SK-N-SH (cell line): ENCODE measurements around the gene TRA2B. TPM values are rescaled to one million over a fixed set of nuclear protein-coding genes. Genes with fewer than 3 reads are reported as not detected.

Source experiments
- CTCF ChIA-PET: fragments of 300-600, 350-600 bp; formaldehyde crosslinking; extraction: SDS; loops from one replicate; lab custom pipeline; 2021; lab: Yijun Ruan, JAX
- POLR2A ChIA-PET: fragments of 350-600 bp; sonication (Branson Sonifier 250); formaldehyde crosslinking; extraction: SDS; loops from one replicate; lab custom pipeline; 2020; ENCODE audit warnings: antibody characterized with exemption, inconsistent platforms; lab: Yijun Ruan, JAX
- DNase-seq: peaks from one replicate; pipeline ENCODE4 v3.0.0; 2012
- H2AFZ ChIP-seq: fragments of 200-600 bp; sonication (generic); 2 replicates; pipeline ENCODE4 v1.8.1; 2016; ENCODE audit warnings: antibody characterized with exemption, mild to moderate bottlenecking, low read depth
- H3F3A ChIP-seq: fragments of 200-600 bp; sonication (generic); replicated peaks from 2 replicates; pipeline ENCODE3; 2016; ENCODE audit warnings: antibody characterized with exemption, mild to moderate bottlenecking; ENCODE audit not compliant: insufficient read depth
- H3K27ac ChIP-seq, 2 experiments: fragments of 200-500 bp in 1 of 2; fragments of 200-600 bp in 1 of 2; sonication (Bioruptor generic) in 1 of 2; sonication (generic), shearing (Covaris generic) in 1 of 2; 2 replicates each; pipeline versions ENCODE4 v1.5.1 to v1.6.1; 2014 to 2016; ENCODE audit warnings: low read depth in 2 of 2, inconsistent platforms in 1 of 2, low read length in 1 of 2, mild to moderate bottlenecking in 1 of 2, mixed read lengths in 1 of 2
- H3K27me3 ChIP-seq: fragments of 200-600 bp; sonication (generic), shearing (Covaris generic); 2 replicates; pipeline ENCODE4 v1.6.1; 2016; ENCODE audit warnings: mixed run types; ENCODE audit not compliant: insufficient read depth
- H3K36me3 ChIP-seq, 2 experiments: fragments of 200-500 bp in 1 of 2; fragments of 200-600 bp in 1 of 2; sonication (Bioruptor generic) in 1 of 2; sonication (generic) in 1 of 2; replicated peaks in 1 of 2; 2 replicates each; pipeline versions ENCODE3 to v1.5.1; 2014 to 2016; ENCODE audit warnings: low read length in 1 of 2, mild to moderate bottlenecking in 1 of 2; ENCODE audit not compliant: insufficient read depth in 2 of 2, control insufficient read depth in 1 of 2
- H3K4me1 ChIP-seq, 2 experiments: fragments of 200-500 bp in 1 of 2; fragments of 200-600 bp in 1 of 2; sonication (Bioruptor generic) in 1 of 2; sonication (generic), shearing (Covaris generic) in 1 of 2; 2 replicates each; pipeline versions ENCODE4 v1.5.1 to v1.6.1; 2014 to 2016; ENCODE audit warnings: low read depth in 1 of 2, low read length in 1 of 2, mixed run types in 1 of 2; ENCODE audit not compliant: insufficient read depth in 2 of 2, control insufficient read depth in 1 of 2
- H3K4me2 ChIP-seq: fragments of 200-600 bp; sonication (generic), shearing (Covaris generic); 2 replicates; pipeline ENCODE4 v1.6.1; 2017; ENCODE audit warnings: mixed run types
- H3K4me3 ChIP-seq, 2 experiments: fragments of 200-500 bp in 1 of 2; fragments of 200-600 bp in 1 of 2; sonication (Bioruptor generic) in 1 of 2; sonication (generic), shearing (Covaris generic) in 1 of 2; 2 replicates each; pipeline versions ENCODE4 v1.5.1 to v1.8.1; 2014 to 2016; ENCODE audit warnings: low read depth in 2 of 2, inconsistent platforms in 1 of 2, low read length in 1 of 2, mild to moderate bottlenecking in 1 of 2, mixed read lengths in 1 of 2, moderate library complexity in 1 of 2
- H3K79me2 ChIP-seq: fragments of 200-600 bp; sonication (generic); 2 replicates; pipeline ENCODE4 v1.8.1; 2017; ENCODE audit warnings: mild to moderate bottlenecking; ENCODE audit not compliant: insufficient read depth
- H3K9ac ChIP-seq: fragments of 200-600 bp; sonication (generic); 2 replicates; pipeline ENCODE4 v1.6.1; 2017; ENCODE audit warnings: mixed run types
- H3K9me2 ChIP-seq: fragments of 200-600 bp; sonication (generic); 2 replicates; pipeline ENCODE4 v1.6.1; 2017; ENCODE audit warnings: mixed run types
- H3K9me3 ChIP-seq: fragments of 200-600 bp; sonication (generic); 2 replicates; pipeline ENCODE4 v1.6.1; 2017; ENCODE audit warnings: mixed run types, mild to moderate bottlenecking, moderate library complexity
- H4K20me1 ChIP-seq: fragments of 200-600 bp; sonication (generic); 2 replicates; pipeline ENCODE4 v1.6.1; 2017; ENCODE audit warnings: mild to moderate bottlenecking, mixed run types; ENCODE audit not compliant: insufficient read depth
- CHD2 ChIP-seq: fragments of 150-350 bp; IDR thresholded peaks from 2 replicates; pipeline ENCODE4 v1.6.1; 2018; ENCODE audit warnings: low read length; ENCODE audit not compliant: partially characterized antibody
- EP300 ChIP-seq, 2 experiments: IDR thresholded peaks; 2 replicates each; pipeline versions ENCODE4 v1.4.0 to v1.6.1; 2012; ENCODE audit warnings: borderline replicate concordance in 1 of 2, low read depth in 1 of 2, low read length in 1 of 2
- FOSL2 ChIP-seq: IDR thresholded peaks from 2 replicates; pipeline ENCODE4 v1.4.0; 2012; ENCODE audit warnings: low read depth, mild to moderate bottlenecking, moderate library complexity, borderline replicate concordance
- FOXJ3 ChIP-seq: sonication (generic); formaldehyde crosslinking; IDR thresholded peaks from 2 replicates; pipeline ENCODE4 v1.5.1; 2020; ENCODE audit warnings: mild to moderate bottlenecking, missing genetic modification reagents
- FOXM1 ChIP-seq: IDR thresholded peaks from 2 replicates; pipeline ENCODE4 v1.4.0; 2012; ENCODE audit warnings: low read depth, mild to moderate bottlenecking
- GABPA ChIP-seq: IDR thresholded peaks from 2 replicates; pipeline ENCODE4 v1.4.0; 2012; ENCODE audit warnings: low read depth, mild to moderate bottlenecking
- IRF3 ChIP-seq: fragments of 150-350 bp; IDR thresholded peaks from 2 replicates; pipeline ENCODE4 v1.6.1; 2016; ENCODE audit warnings: mild to moderate bottlenecking, low read depth, low read length
- JUND ChIP-seq: IDR thresholded peaks from 2 replicates; pipeline ENCODE4 v1.4.0; 2012
- MAX ChIP-seq: IDR thresholded peaks from 2 replicates; pipeline ENCODE4 v1.4.0; 2012; ENCODE audit warnings: low read depth
- MXI1 ChIP-seq: IDR thresholded peaks from 2 replicates; pipeline ENCODE4 v1.6.1; 2012; ENCODE audit warnings: mild to moderate bottlenecking, low read depth, low read length, improper control_type of control experiment
- NRF1 ChIP-seq: IDR thresholded peaks from 2 replicates; pipeline ENCODE4 v1.6.1; 2012; ENCODE audit warnings: low read depth, mild to moderate bottlenecking, low read length
- POLR2AphosphoS5 ChIP-seq: IDR thresholded peaks from 2 replicates; pipeline ENCODE4 v1.6.1; 2012; ENCODE audit warnings: low read depth, low read length
- RAD21 ChIP-seq: IDR thresholded peaks from 2 replicates; pipeline ENCODE4 v1.6.1; 2012; ENCODE audit warnings: mild to moderate bottlenecking, low read length
- RCOR1 ChIP-seq: fragments of 150-350 bp; IDR thresholded peaks from 2 replicates; pipeline ENCODE4 v1.6.1; 2017; ENCODE audit warnings: antibody characterized with exemption, low read length
- RFX5 ChIP-seq: IDR thresholded peaks from 2 replicates; pipeline ENCODE4 v1.6.1; 2012; ENCODE audit warnings: mild to moderate bottlenecking, improper control_type of control experiment, low read length
- RXRA ChIP-seq: IDR thresholded peaks from 2 replicates; pipeline ENCODE4 v1.4.0; 2012; ENCODE audit warnings: low read depth, mild to moderate bottlenecking, borderline replicate concordance
- TEAD4 ChIP-seq: IDR thresholded peaks from 2 replicates; pipeline ENCODE4 v1.4.0; 2012; ENCODE audit warnings: mild to moderate bottlenecking, borderline replicate concordance; ENCODE audit not compliant: insufficient read depth
- USF1 ChIP-seq: IDR thresholded peaks from 2 replicates; pipeline ENCODE4 v1.4.0; 2012; ENCODE audit warnings: low read depth, borderline replicate concordance
- USF2 ChIP-seq: fragments of 150-350 bp; IDR thresholded peaks from 2 replicates; pipeline ENCODE4 v1.6.1; 2017; ENCODE audit warnings: antibody characterized with exemption, low read length, low read depth, borderline replicate concordance
- YY1 ChIP-seq: IDR thresholded peaks from 2 replicates; pipeline ENCODE4 v1.4.0; 2012; ENCODE audit warnings: low read depth, mild to moderate bottlenecking
- ZBTB33 ChIP-seq: IDR thresholded peaks from 2 replicates; pipeline ENCODE4 v1.4.0; 2012; ENCODE audit warnings: low read depth, borderline replicate concordance
- WGBS: methylation state at CpG from one replicate; pipeline ENCODE4 v1.1.6; 2017; ENCODE audit warnings: low lambda C conversion rate; 5-methylcytosine and 5-hydroxymethylcytosine counted together
- polyA plus RNA-seq, 3 experiments: library from polyadenylated mRNA; depleted of rRNA; stranded (reverse); fragments of >200 nt; gene quantifications; 2 replicates each; pipeline ENCODE4 v1.2.3, GENCODE V29; 2012

TRA2B gene
- polyA plus RNA-seq, 1 of the 3 experiments (the other 2 are of a cell fraction) = 212 TPM

GRCh38 chr3:185966655-185967054 lies 28.8 kb upstream of the TRA2B start (continued):
- TF ChIP-seq RFX5 = no peak
- TF ChIP-seq FOXJ3 = no peak
- no peak for TF ChIP-seq NRF1
- TF ChIP-seq TEAD4 = no peak
- no peak for TF ChIP-seq MXI1
- TF ChIP-seq RCOR1 = no peak
- no peak for TF ChIP-seq FOXM1
- no peak for TF ChIP-seq YY1
- no peak for TF ChIP-seq FOSL2
- no peak for TF ChIP-seq ZBTB33
- TF ChIP-seq USF1 = no peak
- TF ChIP-seq GABPA = no peak

- TF ChIP-seq FOXJ3 (no peak), IRF3 (no peak), USF1 (no peak), NRF1 (no peak), RXRA (no peak), JUND (no peak), POLR2AphosphoS5 (no peak), CHD2 (no peak), EP300 (IDR thresholded peaks at IDR 0.05; ENCODE audit: borderline replicate concordance in 1 of 2, low read depth in 1 of 2, low read length in 1 of 2) (no peak), RAD21 (no peak), MAX (no peak), USF2 (no peak)
- Histone ChIP-seq H3K27ac (no peak overlapping the region), H3F3A (no peaks in the 10 kb centered on the region), H3K4me2 (no peak overlapping the region), H3K27me3 (no peaks in the 10 kb centered on the region; the same call in 1 of the 2 replicates), H2AFZ (no peak overlapping the region), H3K9me3 (no peaks in the 10 kb centered on the region), H3K4me3 (no peak overlapping the region), H3K79me2 (no peaks in the 10 kb centered on the region), H3K9ac (no peak overlapping the region), H3K9me2 (no peaks in the 10 kb centered on the region), H4K20me1 (no peaks in the 10 kb centered on the region), H3K36me3 (no peaks in the 10 kb centered on the region), H3K4me1 (no peaks in the 10 kb centered on the region)
- POLR2A ChIA-PET = no interaction called here
- CTCF ChIA-PET = no interaction called here
- DNase-seq = no peak
- whole genome bisulfite sequencing = 16% methylated on average over 2 of the region's 2 CpGs
Measured at GRCh38 chr3:185965496-185965895, 27.7 kb upstream of the TRA2B start.
